Peyer's patch (tissue), 4 donors: ENCODE results near the gene AOPEP. TPM values are rescaled to one million over a fixed set of nuclear protein-coding genes. Genes with fewer than 3 reads are reported as not detected.
A peak's percentile ranks its signal among the peaks of the same experiment; 100 is the strongest.

Source experiments
- DNase-seq, 3 donors: peaks; one replicate each; pipeline ENCODE4 v3.0.0-alpha.2; 2017 to 2019
- H3K27ac ChIP-seq, 4 donors: fragments of 200-600 bp; sonication (generic); one replicate each; pipeline ENCODE4 v1.5.1; 2016 to 2019
- H3K27me3 ChIP-seq, 2 donors: fragments of 200-600 bp; sonication (generic); one replicate each; pipeline ENCODE4 v1.5.1; 2019
- H3K36me3 ChIP-seq, 3 donors: fragments of 200-600 bp; sonication (generic); one replicate each; pipeline ENCODE4 v1.5.1; 2016 to 2019
- H3K4me1 ChIP-seq, 4 donors: fragments of 200-600 bp; sonication (generic); one replicate each; pipeline ENCODE4 v1.5.1; 2016 to 2019
- H3K4me3 ChIP-seq, 4 donors: fragments of 200-600 bp; sonication (generic); 1 replicate in 3 of 4; 2 replicates in 1 of 4; pipeline ENCODE4 v1.5.1; 2016 to 2019; ENCODE audit warnings: mild to moderate bottlenecking in 1 of 4
- H3K9me3 ChIP-seq, 4 donors: fragments of 200-600 bp; sonication (generic); one replicate each; pipeline ENCODE4 v1.5.1; 2016 to 2019; ENCODE audit warnings: mild to moderate bottlenecking in 1 of 4
- POLR2A ChIP-seq, 2 donors: fragments of 450-650 bp; IDR thresholded peaks; one replicate each; pipeline ENCODE4 v1.5.1; 2017; ENCODE audit warnings: antibody characterized with exemption in 2 of 2, mild to moderate bottlenecking in 2 of 2, moderate library complexity in 2 of 2
- total RNA-seq, 4 donors: library from RNA; depleted of rRNA; stranded (reverse); fragments of >200 nt; gene quantifications; one replicate each; pipeline ENCODE4 v1.1.0, GENCODE V29; 2016
- TF ChIP-seq, protein P1 (sequence below), 6 experiments: fragments of 450-650 bp in 4 of 6; fragments of 200-600 bp in 2 of 6; sonication (generic) in 1 of 6; IDR thresholded peaks; one replicate each; pipeline ENCODE4 v1.5.1; 2017 to 2019; ENCODE audit warnings: antibody characterized with exemption in 6 of 6, mild to moderate bottlenecking in 3 of 6, moderate library complexity in 1 of 6

AOPEP gene
- total RNA-seq, 4 donors from 2014 or later = 83.5 to 272 (median 117) TPM

GRCh38 chr9:94802251-94802650 lies 75.8 kb downstream of the AOPEP start:
- peak overlapping the region in 1 of 4 donors; percentile 44 for H3K27ac ChIP-seq
- H3K27me3 ChIP-seq = no peaks in the 10 kb centered on the region
- no peak for DNase-seq
- peaks cover 0 to 5% (median 0%) of the 10 kb centered on the region in 3 donors for H3K36me3 ChIP-seq
- no peak overlapping the region for H3K4me3 ChIP-seq
- H3K4me1 ChIP-seq = peaks cover 0 to 18% (median 2%) of the 10 kb centered on the region in 4 donors
- H3K9me3 ChIP-seq = no peaks in the 10 kb centered on the region
- no peak for TF ChIP-seq POLR2A (IDR thresholded peaks at IDR 0.05)
- TF ChIP-seq, protein P1, sequence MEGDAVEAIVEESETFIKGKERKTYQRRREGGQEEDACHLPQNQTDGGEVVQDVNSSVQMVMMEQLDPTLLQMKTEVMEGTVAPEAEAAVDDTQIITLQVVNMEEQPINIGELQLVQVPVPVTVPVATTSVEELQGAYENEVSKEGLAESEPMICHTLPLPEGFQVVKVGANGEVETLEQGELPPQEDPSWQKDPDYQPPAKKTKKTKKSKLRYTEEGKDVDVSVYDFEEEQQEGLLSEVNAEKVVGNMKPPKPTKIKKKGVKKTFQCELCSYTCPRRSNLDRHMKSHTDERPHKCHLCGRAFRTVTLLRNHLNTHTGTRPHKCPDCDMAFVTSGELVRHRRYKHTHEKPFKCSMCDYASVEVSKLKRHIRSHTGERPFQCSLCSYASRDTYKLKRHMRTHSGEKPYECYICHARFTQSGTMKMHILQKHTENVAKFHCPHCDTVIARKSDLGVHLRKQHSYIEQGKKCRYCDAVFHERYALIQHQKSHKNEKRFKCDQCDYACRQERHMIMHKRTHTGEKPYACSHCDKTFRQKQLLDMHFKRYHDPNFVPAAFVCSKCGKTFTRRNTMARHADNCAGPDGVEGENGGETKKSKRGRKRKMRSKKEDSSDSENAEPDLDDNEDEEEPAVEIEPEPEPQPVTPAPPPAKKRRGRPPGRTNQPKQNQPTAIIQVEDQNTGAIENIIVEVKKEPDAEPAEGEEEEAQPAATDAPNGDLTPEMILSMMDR (IDR thresholded peaks at IDR 0.05) = no peak

GRCh38 chr9:94802793-94803192 lies 76.3 kb downstream of the AOPEP start:
- Histone ChIP-seq H3K27ac (no peak overlapping the region), H3K27me3 (no peaks in the 10 kb centered on the region), H3K9me3 (no peaks in the 10 kb centered on the region), H3K36me3 (peaks cover 0 to 5% (median 0%) of the 10 kb centered on the region in 3 donors), H3K4me1 (peaks cover 0 to 18% (median 2%) of the 10 kb centered on the region in 4 donors), H3K4me3 (no peak overlapping the region)
- DNase-seq = no peak
- TF ChIP-seq POLR2A (IDR thresholded peaks at IDR 0.05) = no peak
- TF ChIP-seq, protein P1 (IDR thresholded peaks at IDR 0.05) = no peak

- Histone ChIP-seq H3K4me3 (no peak overlapping the region), H3K4me1 (peaks cover 0 to 14% (median 2%) of the 10 kb centered on the region in 4 donors), H3K27ac (no peak overlapping the region)
These were observed 77.8 kb downstream of the AOPEP start for GRCh38 chr9:94804316-94804715.

GRCh38 chr9:94805051-94805489 lies 78.6 kb downstream of the AOPEP start:
- no peak for DNase-seq
- H3K4me1 ChIP-seq = peaks cover 0 to 14% (median 2%) of the 10 kb centered on the region in 4 donors
- H3K36me3 ChIP-seq = peaks cover 0 to 10% (median 0%) of the 10 kb centered on the region in 3 donors
- no peak for TF ChIP-seq POLR2A (IDR thresholded peaks at IDR 0.05)
- TF ChIP-seq, protein P1 (IDR thresholded peaks at IDR 0.05) = no peak
- H3K27me3 ChIP-seq = no peaks in the 10 kb centered on the region
- no peak overlapping the region for H3K4me3 ChIP-seq
- H3K27ac ChIP-seq = peak overlapping the region in 1 of 4 donors; percentile 39
- H3K9me3 ChIP-seq = no peaks in the 10 kb centered on the region

More at GRCh38 chr9:94804316-94804715, 77.8 kb downstream of the AOPEP start:
- H3K9me3 ChIP-seq = no peaks in the 10 kb centered on the region
- no peak for TF ChIP-seq POLR2A (IDR thresholded peaks at IDR 0.05)
- TF ChIP-seq, protein P1 (IDR thresholded peaks at IDR 0.05) = no peak
- DNase-seq = no peak
- H3K36me3 ChIP-seq = peaks cover 0 to 5% (median 0%) of the 10 kb centered on the region in 3 donors
- no peaks in the 10 kb centered on the region for H3K27me3 ChIP-seq

GRCh38 chr9:94805585-94805984 lies 79.1 kb downstream of the AOPEP start:
- no peaks in the 10 kb centered on the region for H3K27me3 ChIP-seq
- peaks cover 0 to 14% (median 2%) of the 10 kb centered on the region in 4 donors for H3K4me1 ChIP-seq
- H3K9me3 ChIP-seq = no peaks in the 10 kb centered on the region
- H3K4me3 ChIP-seq = no peak overlapping the region
- no peak for TF ChIP-seq POLR2A (IDR thresholded peaks at IDR 0.05)
- TF ChIP-seq, protein P1 (IDR thresholded peaks at IDR 0.05) = no peak
- peaks cover 0 to 10% (median 0%) of the 10 kb centered on the region in 3 donors for H3K36me3 ChIP-seq
- H3K27ac ChIP-seq = peak overlapping the region in 3 of 4 donors; percentile 12 to 51 (median 20)
- DNase-seq = peak in 1 of 3 donors; percentile 50
